H1 (cell line): ENCODE data around the gene LCA5. TPM values are rescaled to one million over a fixed set of nuclear protein-coding genes. Genes with fewer than 3 reads are reported as not detected.

ENCODE experiments used
- HDAC6 ChIP-seq: IDR thresholded peaks from one replicate; pipeline ENCODE4 v1.7.1; 2012; ENCODE audit warnings: low read depth, mild to moderate bottlenecking, inconsistent platforms, low read length, moderate library complexity
- TEAD4 ChIP-seq: IDR thresholded peaks from 2 replicates; pipeline ENCODE4 v1.6.1; 2012; ENCODE audit warnings: low read depth, low read length, inconsistent platforms, mixed read lengths
- ZNF274 ChIP-seq: IDR thresholded peaks from 2 replicates; pipeline ENCODE4 v1.7.0; 2012; ENCODE audit warnings: low read length, borderline replicate concordance; ENCODE audit errors: extremely low read depth
- polyA plus RNA-seq, 7 experiments: library from polyadenylated mRNA; depleted of rRNA in 3 of 7; stranded (reverse) in 5 of 7; unstranded in 2 of 7; fragments of >200 nt in 5 of 7; fragments of 200-250 nt in 2 of 7; gene quantifications; 1 replicate in 5 of 7; 2 replicates in 1 of 7; 4 replicates in 1 of 7; pipeline versions ENCODE4 v1.2.1 to v1.2.3, GENCODE V29; 2011 to 2013; ENCODE audit warnings: missing spikeins in 2 of 7, mixed read lengths in 2 of 7
- total RNA-seq: library from RNA; stranded (reverse); fragmentation: NEBNext Ultra II Directional; extraction: Animal tissue kit (Norgen Biotek cat#: 25700); gene quantifications from 2 replicates; pipeline ENCODE4 v1.2.1, GENCODE V29; 2021

Gene LCA5
- total and polyA plus RNA-seq, 2 of the 8 experiments (the other 6 are each of a cell fraction or from before 2014, with no cell fraction given): 0.44 to 3.6 TPM

GRCh38 chr6:79438030-79438429, 99.2 kb downstream of the LCA5 start (continued):
- no peak for TF ChIP-seq ZNF274
- no peak for TF ChIP-seq TEAD4
- TF ChIP-seq HDAC6: no peak
- TF ChIP-seq, all 59 proteins: peak for 0
